HG02970 (cell line): ENCODE data around the gene CABP7.

Experiments
- ATAC-seq: cut with Tn5 transposase; IDR thresholded peaks from one replicate; pipeline ENCODE4 v1.9.1; 2021; ENCODE audit warnings: mild to moderate bottlenecking, moderate library complexity, moderate number of reproducible peaks; ENCODE audit not compliant: unreplicated experiment, low FRiP score

CABP7 gene

GRCh38 chr22:29702000-29702930 is 17.5 kb upstream of the CABP7 start:
- no peak for ATAC-seq

GRCh38 chr22:29702931-29703501 is 16.8 kb upstream of the CABP7 start:
- ATAC-seq: no peak

- no peak for ATAC-seq
These were observed 16.1 kb upstream of the CABP7 start for GRCh38 chr22:29703569-29704195.

- ATAC-seq: no peak
These were observed 15.1 kb upstream of the CABP7 start for GRCh38 chr22:29704528-29705285.

GRCh38 chr22:29705651-29706050 is 14.2 kb upstream of the CABP7 start:
- ATAC-seq: no peak

- no peak for ATAC-seq
These were observed 13.3 kb upstream of the CABP7 start for GRCh38 chr22:29706486-29706885.

GRCh38 chr22:29707010-29707409 is 12.8 kb upstream of the CABP7 start:
- no peak for ATAC-seq

GRCh38 chr22:29707471-29707870 is 12.3 kb upstream of the CABP7 start:
- ATAC-seq: no peak

- no peak for ATAC-seq
These were observed 9.6 kb upstream of the CABP7 start for GRCh38 chr22:29710193-29710592.

- no peak for ATAC-seq
These were observed 8.7 kb upstream of the CABP7 start for GRCh38 chr22:29710922-29711593.

GRCh38 chr22:29712119-29712518 is 7.7 kb upstream of the CABP7 start:
- ATAC-seq: no peak

GRCh38 chr22:29713156-29713727 is 6.6 kb upstream of the CABP7 start:
- no peak for ATAC-seq

- no peak for ATAC-seq
These were observed 4.6 kb upstream of the CABP7 start for GRCh38 chr22:29715240-29715639.

GRCh38 chr22:29715705-29716104 is 4.1 kb upstream of the CABP7 start:
- no peak for ATAC-seq

GRCh38 chr22:29716814-29717545 is 2.8 kb upstream of the CABP7 start:
- ATAC-seq: no peak

- ATAC-seq: no peak
These were observed 2.0 kb upstream of the CABP7 start for GRCh38 chr22:29717789-29718188.

GRCh38 chr22:29718949-29719898 is 579 bp upstream of the CABP7 start:
- ATAC-seq: no peak

- no peak for ATAC-seq
These were observed 1.1 kb downstream of the CABP7 start for GRCh38 chr22:29720811-29721323.
